Activated T-helper 9 cell treated with anti-CD3 and anti-CD28 coated beads, Interleukin-2, amount 50 U/mL, for 16 hours (primary cell): ENCODE data around the gene COL24A1.
"Not testable (repeated sequence)": the region's sequence is repeated elsewhere in the genome, so short reads cannot be mapped to it uniquely, and the experiment has no call there.

Experiments used
- DNase-seq: peaks from one replicate; pipeline ENCODE4 v3.0.0-alpha.2; 2020; ENCODE audit warnings: low read depth

Gene COL24A1

GRCh38 chr1:85984636-85985035 is 171.9 kb downstream of the COL24A1 start:
- no peak for DNase-seq

- no peak for DNase-seq
Observed at GRCh38 chr1:85983316-85983715, 173.3 kb downstream of the COL24A1 start.

GRCh38 chr1:85976516-85977205 is 179.9 kb downstream of the COL24A1 start:
- no peak for DNase-seq

GRCh38 chr1:85975912-85976371 is 180.6 kb downstream of the COL24A1 start:
- DNase-seq, result no peak

- DNase-seq, result no peak
Observed at GRCh38 chr1:85962457-85962856, 194.1 kb downstream of the COL24A1 start.

GRCh38 chr1:85957760-85958159 is 198.8 kb downstream of the COL24A1 start:
- DNase-seq, result no peak

- not testable (repeated sequence) for DNase-seq
Observed at GRCh38 chr1:85955218-85955617, 201.4 kb downstream of the COL24A1 start.

GRCh38 chr1:85952460-85952859 is 204.1 kb downstream of the COL24A1 start:
- no peak for DNase-seq

GRCh38 chr1:85947186-85947585 is 209.4 kb downstream of the COL24A1 start:
- DNase-seq, result no peak

- DNase-seq, result no peak
Observed at GRCh38 chr1:85943945-85944344, 212.6 kb downstream of the COL24A1 start.

GRCh38 chr1:85943526-85943925 is 213.0 kb downstream of the COL24A1 start:
- no peak for DNase-seq

GRCh38 chr1:85940656-85941306 is 215.8 kb downstream of the COL24A1 start:
- no peak for DNase-seq

GRCh38 chr1:85938829-85939228 is 217.7 kb downstream of the COL24A1 start:
- no peak for DNase-seq

GRCh38 chr1:85936470-85936869 is 220.1 kb downstream of the COL24A1 start:
- DNase-seq, result no peak

GRCh38 chr1:85936057-85936456 is 220.5 kb downstream of the COL24A1 start:
- DNase-seq, result no peak

GRCh38 chr1:85935234-85935633 is 221.3 kb downstream of the COL24A1 start:
- DNase-seq, result no peak

- no peak for DNase-seq
Observed at GRCh38 chr1:85934516-85934915, 222.1 kb downstream of the COL24A1 start.

- DNase-seq, result no peak
Observed at GRCh38 chr1:85933961-85934360, 222.6 kb downstream of the COL24A1 start.

- DNase-seq, result no peak
Observed at GRCh38 chr1:85911742-85912141, 244.8 kb downstream of the COL24A1 start.

- no peak for DNase-seq
Observed at GRCh38 chr1:85900921-85901320, 255.7 kb downstream of the COL24A1 start.

- DNase-seq, result no peak
Observed at GRCh38 chr1:85898861-85899260, 257.7 kb downstream of the COL24A1 start.

- no peak for DNase-seq
Observed at GRCh38 chr1:85894651-85895050, 261.9 kb downstream of the COL24A1 start.

GRCh38 chr1:85892366-85892765 is 264.2 kb downstream of the COL24A1 start:
- DNase-seq, result no peak

GRCh38 chr1:85889870-85890269 is 266.7 kb downstream of the COL24A1 start:
- DNase-seq, result no peak
